ENCODE data around the gene GPR176.

DNA sequence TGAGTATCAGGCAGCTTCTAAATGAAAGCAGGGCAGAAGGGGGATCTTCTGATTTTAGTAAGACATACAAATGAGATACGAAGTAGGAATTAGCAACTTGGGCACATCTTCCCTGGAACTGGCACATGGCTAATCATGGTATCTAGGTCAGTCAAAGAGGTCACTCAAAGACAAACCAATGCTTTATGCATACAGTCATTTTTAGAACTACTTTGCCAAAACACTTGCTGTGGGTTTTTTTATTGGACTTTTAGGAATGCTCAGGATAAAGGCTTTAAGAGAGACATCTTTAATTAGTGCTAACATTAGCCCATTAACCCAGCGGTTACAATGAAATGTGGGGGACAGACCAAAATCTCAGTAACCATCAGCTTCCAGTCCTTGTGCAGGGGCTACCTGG lies 51.7 kb downstream of the GPR176 start:
- TF ChIP-seq, protein P1, sequence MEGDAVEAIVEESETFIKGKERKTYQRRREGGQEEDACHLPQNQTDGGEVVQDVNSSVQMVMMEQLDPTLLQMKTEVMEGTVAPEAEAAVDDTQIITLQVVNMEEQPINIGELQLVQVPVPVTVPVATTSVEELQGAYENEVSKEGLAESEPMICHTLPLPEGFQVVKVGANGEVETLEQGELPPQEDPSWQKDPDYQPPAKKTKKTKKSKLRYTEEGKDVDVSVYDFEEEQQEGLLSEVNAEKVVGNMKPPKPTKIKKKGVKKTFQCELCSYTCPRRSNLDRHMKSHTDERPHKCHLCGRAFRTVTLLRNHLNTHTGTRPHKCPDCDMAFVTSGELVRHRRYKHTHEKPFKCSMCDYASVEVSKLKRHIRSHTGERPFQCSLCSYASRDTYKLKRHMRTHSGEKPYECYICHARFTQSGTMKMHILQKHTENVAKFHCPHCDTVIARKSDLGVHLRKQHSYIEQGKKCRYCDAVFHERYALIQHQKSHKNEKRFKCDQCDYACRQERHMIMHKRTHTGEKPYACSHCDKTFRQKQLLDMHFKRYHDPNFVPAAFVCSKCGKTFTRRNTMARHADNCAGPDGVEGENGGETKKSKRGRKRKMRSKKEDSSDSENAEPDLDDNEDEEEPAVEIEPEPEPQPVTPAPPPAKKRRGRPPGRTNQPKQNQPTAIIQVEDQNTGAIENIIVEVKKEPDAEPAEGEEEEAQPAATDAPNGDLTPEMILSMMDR (conservative IDR thresholded peaks at IDR 0.05; ENCODE audit: low read length): no peak
- TF ChIP-seq EZH2phosphoT487 (IDR thresholded peaks at IDR 0.05; ENCODE audit: borderline replicate concordance, low read depth, low read length): no peak

Data from OCI-LY7 (cell line).